ENCODE measurements around the gene ANKFN1. TPM values are rescaled to one million over a fixed set of nuclear protein-coding genes. Genes with fewer than 3 reads are reported as not detected.

ANKFN1 gene
- total RNA-seq, 2 donors from 2014 or later, result 0.52 to 0.58 TPM

- H3K9ac ChIP-seq (ENCODE audit: low read depth in 2 of 2, low read length in 2 of 2), result no peak overlapping the region
- H3K9me3 ChIP-seq, result no peaks in the 10 kb centered on the region
- TF ChIP-seq, protein P1, sequence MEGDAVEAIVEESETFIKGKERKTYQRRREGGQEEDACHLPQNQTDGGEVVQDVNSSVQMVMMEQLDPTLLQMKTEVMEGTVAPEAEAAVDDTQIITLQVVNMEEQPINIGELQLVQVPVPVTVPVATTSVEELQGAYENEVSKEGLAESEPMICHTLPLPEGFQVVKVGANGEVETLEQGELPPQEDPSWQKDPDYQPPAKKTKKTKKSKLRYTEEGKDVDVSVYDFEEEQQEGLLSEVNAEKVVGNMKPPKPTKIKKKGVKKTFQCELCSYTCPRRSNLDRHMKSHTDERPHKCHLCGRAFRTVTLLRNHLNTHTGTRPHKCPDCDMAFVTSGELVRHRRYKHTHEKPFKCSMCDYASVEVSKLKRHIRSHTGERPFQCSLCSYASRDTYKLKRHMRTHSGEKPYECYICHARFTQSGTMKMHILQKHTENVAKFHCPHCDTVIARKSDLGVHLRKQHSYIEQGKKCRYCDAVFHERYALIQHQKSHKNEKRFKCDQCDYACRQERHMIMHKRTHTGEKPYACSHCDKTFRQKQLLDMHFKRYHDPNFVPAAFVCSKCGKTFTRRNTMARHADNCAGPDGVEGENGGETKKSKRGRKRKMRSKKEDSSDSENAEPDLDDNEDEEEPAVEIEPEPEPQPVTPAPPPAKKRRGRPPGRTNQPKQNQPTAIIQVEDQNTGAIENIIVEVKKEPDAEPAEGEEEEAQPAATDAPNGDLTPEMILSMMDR (IDR thresholded peaks at IDR 0.05), result no peak
- H3K36me3 ChIP-seq, result no peaks in the 10 kb centered on the region
- H3K27ac ChIP-seq, result no peak overlapping the region
- H3K4me1 ChIP-seq, result no peaks in the 10 kb centered on the region
- no peaks in the 10 kb centered on the region for H3K27me3 ChIP-seq
- H3K4me3 ChIP-seq, result no peak overlapping the region
- intact Hi-C loops (cut with DNase I), result no loop called here
- no peak for DNase-seq
Observed at GRCh38 chr17:56432443-56432842, 279.2 kb downstream of the ANKFN1 start.

GRCh38 chr17:56434610-56435009 is 281.3 kb downstream of the ANKFN1 start:
- no peaks in the 10 kb centered on the region for H3K9me3 ChIP-seq
- TF ChIP-seq, protein P1 (IDR thresholded peaks at IDR 0.05), result no peak
- no peak overlapping the region for H3K9ac ChIP-seq (ENCODE audit: low read depth in 2 of 2, low read length in 2 of 2)
- intact Hi-C loops (cut with DNase I), result no loop called here
- H3K27ac ChIP-seq, result no peak overlapping the region
- H3K36me3 ChIP-seq, result no peaks in the 10 kb centered on the region
- H3K4me3 ChIP-seq, result no peak overlapping the region
- H3K4me1 ChIP-seq, result no peaks in the 10 kb centered on the region
- no peaks in the 10 kb centered on the region for H3K27me3 ChIP-seq
- no peak for DNase-seq

GRCh38 chr17:56436142-56436541 is 282.9 kb downstream of the ANKFN1 start:
- Histone ChIP-seq H3K9ac (ENCODE audit: low read depth in 2 of 2, low read length in 2 of 2) (no peak overlapping the region), H3K4me3 (no peak overlapping the region), H3K27me3 (no peaks in the 10 kb centered on the region), H3K36me3 (no peaks in the 10 kb centered on the region), H3K27ac (no peak overlapping the region), H3K4me1 (no peaks in the 10 kb centered on the region), H3K9me3 (no peaks in the 10 kb centered on the region)
- intact Hi-C loops (cut with DNase I), result no loop called here
- TF ChIP-seq, protein P1 (IDR thresholded peaks at IDR 0.05), result no peak
- DNase-seq, result no peak

- no peaks in the 10 kb centered on the region for H3K4me1 ChIP-seq
- no peak for DNase-seq
- H3K27me3 ChIP-seq, result no peaks in the 10 kb centered on the region
- TF ChIP-seq, protein P1 (IDR thresholded peaks at IDR 0.05), result no peak
- no peaks in the 10 kb centered on the region for H3K9me3 ChIP-seq
- H3K36me3 ChIP-seq, result no peaks in the 10 kb centered on the region
- no peak overlapping the region for H3K27ac ChIP-seq
- no peak overlapping the region for H3K4me3 ChIP-seq
- H3K9ac ChIP-seq (ENCODE audit: low read depth in 2 of 2, low read length in 2 of 2), result no peak overlapping the region
- intact Hi-C loops (cut with DNase I), result no loop called here
Observed at GRCh38 chr17:56440419-56440818, 287.1 kb downstream of the ANKFN1 start.

- no peak overlapping the region for H3K9ac ChIP-seq (ENCODE audit: low read depth in 2 of 2, low read length in 2 of 2)
- H3K27me3 ChIP-seq, result no peaks in the 10 kb centered on the region
- H3K4me3 ChIP-seq, result no peak overlapping the region
- H3K9me3 ChIP-seq, result no peaks in the 10 kb centered on the region
- no peaks in the 10 kb centered on the region for H3K36me3 ChIP-seq
- TF ChIP-seq, protein P1 (IDR thresholded peaks at IDR 0.05), result no peak
- no peak overlapping the region for H3K27ac ChIP-seq
- DNase-seq, result no peak
- intact Hi-C loops (cut with DNase I), result no loop called here
- H3K4me1 ChIP-seq, result no peaks in the 10 kb centered on the region
Observed at GRCh38 chr17:56441308-56441707, 288.0 kb downstream of the ANKFN1 start.
